ENCODE data around the gene GPC4.
A peak's percentile ranks its signal among the peaks of the same experiment; 100 is the strongest.

The GPC4 gene

DNA sequence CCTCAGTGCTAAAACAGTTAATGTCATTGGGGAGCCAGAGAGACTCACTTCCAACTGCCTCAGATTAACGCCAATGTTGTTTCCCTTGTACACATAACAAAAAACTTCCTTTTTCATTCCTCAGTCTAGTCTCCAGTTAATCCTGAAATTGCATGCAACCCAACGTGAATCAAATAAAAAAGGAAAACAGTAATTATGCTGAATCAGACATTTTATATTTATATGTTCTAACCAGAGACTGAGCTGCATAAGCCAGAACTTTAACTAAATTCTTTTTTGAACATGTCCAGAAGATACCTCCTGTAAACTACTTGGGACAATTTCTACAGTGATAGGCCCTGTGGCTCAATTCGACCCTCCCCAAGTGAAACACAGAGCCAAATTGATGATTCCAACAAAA is 4.7 kb downstream of the GPC4 start:
- no peak for DNase-seq (ENCODE audit: low spot score)

GRCh38 chrX:133405498-133406185 is 9.6 kb downstream of the GPC4 start:
- DNase-seq (ENCODE audit: low spot score): no peak

DNA sequence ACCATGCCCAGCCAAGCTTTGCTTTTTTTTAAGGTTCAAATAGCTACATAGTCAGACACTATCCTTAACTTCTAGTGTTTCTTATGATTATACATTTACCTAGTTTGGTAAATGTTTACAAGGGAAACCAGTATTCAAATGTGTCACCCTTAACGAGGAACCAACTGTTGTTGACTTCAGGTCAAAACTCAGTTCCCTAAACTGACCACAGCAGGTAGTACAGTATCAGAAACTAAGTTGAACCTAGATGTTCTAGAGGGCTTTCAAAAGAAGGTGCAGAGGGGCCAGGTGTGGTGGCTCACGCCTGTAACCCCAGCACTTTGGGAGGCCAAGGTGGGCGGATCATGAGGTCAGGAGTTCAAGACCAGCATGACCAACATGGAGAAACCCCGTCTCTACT is 11.3 kb downstream of the GPC4 start:
- no peak for DNase-seq (ENCODE audit: low spot score)

DNA sequence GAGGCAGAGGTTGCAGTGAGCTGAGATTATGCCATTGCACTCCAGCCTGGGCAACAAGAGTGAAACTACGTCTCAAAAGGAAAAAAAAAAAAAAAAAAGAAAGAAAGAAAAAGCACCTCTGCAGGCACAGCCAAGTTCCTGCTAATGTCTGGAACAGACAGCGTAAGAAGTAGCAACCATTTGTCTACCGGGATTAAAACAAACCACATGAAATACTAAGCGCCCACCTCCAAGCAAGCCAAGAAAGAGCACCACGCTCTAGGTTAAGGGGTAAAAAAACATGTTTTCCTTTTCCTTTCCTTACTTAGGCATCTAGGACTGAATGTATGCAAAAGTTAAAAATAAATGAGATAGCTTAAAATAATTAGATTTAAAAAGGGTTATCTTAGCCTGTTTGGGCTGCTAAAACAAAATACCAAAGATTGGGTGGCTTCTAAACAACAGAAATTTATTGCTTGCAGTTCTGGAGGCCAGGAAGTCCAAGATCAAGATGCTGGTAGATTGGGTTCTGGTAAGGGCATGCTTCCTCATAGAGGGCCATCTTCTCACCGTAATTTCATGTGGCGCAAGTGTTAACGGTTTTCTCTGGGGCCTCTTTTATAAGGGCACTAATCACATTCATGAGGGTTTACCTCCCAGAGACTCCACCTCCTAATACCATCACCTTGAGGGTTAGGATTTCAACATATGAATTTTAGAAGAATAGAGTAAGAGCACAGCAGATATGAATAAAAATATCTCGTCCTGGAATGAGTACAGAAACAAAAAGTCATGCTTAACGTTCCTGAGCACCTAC is 12.3 kb downstream of the GPC4 start:
- no peak for DNase-seq (ENCODE audit: low spot score)

GRCh38 chrX:133402042-133402453 is 13.2 kb downstream of the GPC4 start:
- peak; percentile 40 for DNase-seq (ENCODE audit: low spot score)

DNA sequence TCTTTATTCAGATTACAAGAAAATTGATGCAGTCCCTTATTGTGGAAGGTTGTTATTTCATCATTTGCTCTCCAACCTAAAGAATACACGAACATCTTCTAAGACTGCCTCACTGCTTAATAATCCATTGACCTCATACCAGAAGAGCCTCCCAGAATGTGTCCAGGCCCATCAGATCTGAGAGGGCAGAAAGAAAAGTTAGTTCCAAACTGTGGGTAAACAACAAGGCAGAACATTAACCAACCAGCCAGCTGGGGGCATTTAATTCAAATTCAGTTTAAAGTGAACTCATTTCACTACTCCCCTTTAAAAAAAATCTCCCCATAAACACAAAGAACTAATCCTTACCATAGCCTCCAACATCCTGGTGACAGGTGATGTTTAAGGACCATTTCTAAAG is 13.8 kb downstream of the GPC4 start:
- DNase-seq (ENCODE audit: low spot score): no peak

GRCh38 chrX:133399411-133399810 is 15.9 kb downstream of the GPC4 start:
- DNase-seq (ENCODE audit: low spot score): no peak

- no peak for DNase-seq (ENCODE audit: low spot score)
These were observed 20.5 kb downstream of the GPC4 start for GRCh38 chrX:133394765-133395164.

DNA sequence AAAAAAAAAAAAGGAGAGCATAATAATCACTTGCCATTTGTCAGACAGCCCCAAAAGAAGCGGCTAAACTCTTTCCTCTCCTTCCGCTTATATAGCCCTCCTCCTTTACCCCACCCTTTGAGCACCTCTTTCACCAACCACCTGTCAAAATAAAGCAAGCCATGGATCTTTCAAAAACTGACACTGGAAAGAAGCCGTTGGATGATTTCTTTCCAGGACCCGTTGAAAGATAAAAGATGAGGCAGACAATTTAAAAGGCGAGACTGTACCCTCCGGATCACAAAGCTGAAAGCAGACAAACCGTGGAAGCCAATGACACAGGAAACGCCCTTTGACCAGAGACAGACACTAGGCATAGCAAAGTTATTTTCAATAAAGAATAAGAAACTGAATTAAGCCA is 22.6 kb downstream of the GPC4 start:
- no peak for DNase-seq (ENCODE audit: low spot score)

DNA sequence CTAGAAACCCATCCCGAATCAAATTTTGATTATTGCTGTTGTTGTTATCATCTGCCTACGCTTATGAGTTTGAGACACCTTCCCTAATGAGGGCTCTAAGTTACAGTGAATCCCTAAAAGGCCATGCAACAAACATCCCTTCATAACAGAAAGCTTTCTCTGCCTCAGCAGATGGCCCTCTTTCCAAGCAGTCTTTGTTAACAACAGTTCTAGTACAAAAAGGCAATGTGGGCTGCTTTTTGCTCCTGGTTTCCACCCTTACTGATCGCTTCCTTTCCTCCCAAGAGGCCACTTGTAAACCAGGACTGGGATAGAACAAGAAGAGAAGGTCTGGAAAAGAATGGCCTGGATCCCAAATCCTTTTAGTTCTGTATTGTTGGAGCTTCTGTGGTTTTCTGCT is 24.2 kb downstream of the GPC4 start:
- DNase-seq (ENCODE audit: low spot score): no peak

GRCh38 chrX:133390676-133391075 is 24.6 kb downstream of the GPC4 start:
- no peak for DNase-seq (ENCODE audit: low spot score)

DNA sequence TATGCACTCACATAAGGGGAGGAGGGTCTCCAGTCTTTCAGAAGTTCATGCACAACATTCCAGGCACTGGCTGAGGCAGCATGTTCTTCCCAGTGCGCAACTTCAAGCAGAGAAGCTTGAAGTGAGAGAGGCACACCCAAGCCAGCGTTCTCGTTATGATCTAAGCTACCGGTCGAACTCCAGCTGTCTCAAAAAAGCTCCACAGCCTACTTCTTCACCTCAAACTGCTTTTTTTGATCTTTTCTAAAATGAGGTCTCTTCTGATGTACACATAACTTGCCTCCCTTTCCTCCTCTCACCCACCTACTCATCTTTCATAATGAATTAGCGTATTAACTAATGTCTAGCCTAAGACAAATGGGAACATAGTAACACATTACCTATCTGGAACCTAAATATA is 25.3 kb downstream of the GPC4 start:
- DNase-seq (ENCODE audit: low spot score): no peak

GRCh38 chrX:133384454-133384853 is 30.8 kb downstream of the GPC4 start:
- no peak for DNase-seq (ENCODE audit: low spot score)

GRCh38 chrX:133380711-133381619 is 34.3 kb downstream of the GPC4 start:
- no peak for DNase-seq (ENCODE audit: low spot score)

GRCh38 chrX:133376422-133376821 is 38.9 kb downstream of the GPC4 start:
- no peak for DNase-seq (ENCODE audit: low spot score)

- DNase-seq (ENCODE audit: low spot score): no peak
These were observed 39.5 kb downstream of the GPC4 start for GRCh38 chrX:133375615-133376340.

DNA sequence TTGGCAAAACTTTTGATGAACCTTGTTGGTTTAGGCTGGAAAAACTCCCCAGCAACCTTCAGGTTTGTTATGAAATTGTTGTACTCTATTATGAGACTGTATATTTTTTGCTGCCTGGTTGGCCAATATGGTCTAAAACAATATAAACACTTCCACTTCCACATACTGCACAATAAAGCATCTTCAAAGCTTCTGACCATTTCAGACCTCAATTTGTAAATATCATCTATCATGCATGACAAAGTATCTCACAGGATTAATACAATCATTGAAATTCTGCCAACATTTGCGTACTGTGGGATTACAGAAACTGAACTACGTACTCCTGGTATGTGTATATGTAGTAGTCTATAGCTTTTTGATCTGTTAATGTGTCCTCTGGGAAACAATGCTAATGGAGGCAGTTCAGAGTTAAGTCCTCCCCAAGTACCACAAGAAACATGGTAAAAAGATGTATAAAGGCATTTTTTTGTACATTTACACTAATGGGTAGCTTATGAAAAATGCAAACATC is 40.4 kb downstream of the GPC4 start:
- DNase-seq (ENCODE audit: low spot score): no peak

DNA sequence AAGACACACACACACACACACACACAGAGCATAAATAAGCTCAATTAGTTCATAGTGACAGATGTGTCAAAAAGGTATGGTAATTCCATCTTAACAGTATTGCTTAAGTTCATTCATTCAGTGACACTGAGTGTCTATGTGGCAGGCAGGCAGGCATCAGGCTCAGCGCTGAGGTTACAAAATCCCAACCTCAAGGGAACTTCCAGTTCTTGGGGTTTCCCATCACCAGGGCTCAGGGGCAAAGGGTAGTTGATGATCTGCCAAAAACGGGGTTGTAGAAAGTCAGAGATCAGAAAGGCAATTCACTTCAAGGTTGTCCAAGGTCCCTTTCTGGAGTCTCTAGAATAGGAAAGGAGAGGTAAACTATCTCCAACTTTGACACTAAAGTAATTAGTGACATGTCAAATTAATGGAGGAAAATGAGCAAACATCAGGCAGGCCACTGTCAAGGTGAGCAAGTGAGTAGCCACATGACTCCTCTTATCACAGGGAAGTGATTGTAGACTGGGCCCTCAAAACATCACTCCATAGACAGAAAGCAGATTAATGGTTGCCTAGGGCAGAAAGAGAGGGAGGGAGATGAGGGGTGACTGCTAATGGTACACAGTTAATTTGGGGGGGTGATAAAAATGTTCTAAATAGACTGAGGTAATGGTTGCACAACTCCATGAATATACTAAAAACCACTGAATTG is 41.8 kb downstream of the GPC4 start:
- no peak for DNase-seq (ENCODE audit: low spot score)

- DNase-seq (ENCODE audit: low spot score): no peak
These were observed 44.5 kb downstream of the GPC4 start for GRCh38 chrX:133370696-133371275.

DNA sequence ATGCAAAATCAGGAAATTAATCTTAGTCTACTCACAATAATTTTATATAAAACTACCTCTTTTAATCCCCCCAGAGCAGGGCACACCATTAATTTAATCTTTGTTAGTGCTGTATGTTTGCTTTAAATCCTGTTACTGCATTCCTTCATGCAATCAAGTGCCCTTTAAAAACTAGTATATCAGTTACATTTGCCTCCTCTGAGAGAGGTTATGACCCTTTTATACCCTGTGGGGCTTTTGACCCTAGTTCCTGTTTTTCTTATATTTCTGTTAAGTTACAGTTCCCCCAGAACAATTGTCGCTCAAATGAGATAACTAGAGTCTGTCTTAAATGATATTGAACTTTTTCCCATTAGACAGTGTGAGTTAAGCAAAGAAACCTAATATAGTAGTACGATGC is 46.2 kb downstream of the GPC4 start:
- no peak for DNase-seq (ENCODE audit: low spot score)

- DNase-seq (ENCODE audit: low spot score): no peak
These were observed 48.6 kb downstream of the GPC4 start for GRCh38 chrX:133366735-133367134.

All from kidney tubule cell (primary cell).